ENCODE results near the gene CADPS.

CADPS gene

DNA sequence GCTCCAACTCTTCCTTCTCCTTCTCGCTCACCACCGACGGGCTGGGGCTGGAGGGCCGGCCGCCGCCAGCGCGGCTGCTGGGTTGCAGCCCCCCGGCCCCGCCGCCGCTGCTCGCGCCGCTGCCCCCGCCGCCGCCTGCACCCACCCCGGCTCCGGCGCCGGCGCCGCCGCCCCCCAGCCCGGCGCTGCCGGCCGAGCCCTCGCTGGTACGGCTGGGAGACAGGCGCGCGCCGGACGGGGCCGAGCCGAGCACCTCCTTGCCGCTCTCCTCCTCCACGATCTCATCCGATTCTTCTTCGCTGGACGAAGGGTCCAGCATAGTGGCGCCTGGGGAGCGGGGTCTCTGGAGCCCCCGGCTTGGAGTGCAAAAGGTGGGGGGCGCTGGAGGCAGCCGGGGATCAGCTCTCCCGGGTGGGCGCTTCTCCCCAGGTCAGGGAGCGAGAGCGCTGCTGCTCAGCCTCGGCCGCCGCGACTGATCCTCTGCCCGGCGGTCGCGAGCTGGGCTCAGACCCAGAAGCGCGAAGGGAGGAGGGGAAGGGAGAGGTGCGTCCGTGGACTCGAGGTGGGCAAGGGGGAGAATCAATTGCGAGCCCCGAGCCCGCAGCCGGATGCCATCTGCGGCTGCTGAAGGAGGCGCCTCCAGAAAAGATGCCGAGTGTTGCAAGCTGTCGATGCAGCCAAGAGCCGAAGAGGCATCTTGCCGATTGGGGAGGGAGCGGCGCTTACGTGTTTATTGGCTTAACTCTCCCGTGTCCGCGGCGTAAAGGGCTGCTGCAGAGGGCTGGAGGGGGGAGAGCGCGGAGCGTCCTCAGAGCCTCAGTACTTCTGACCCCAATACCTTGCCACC is at the start of gene CADPS:
Gene CADPS (minus strand): TSS at position 706 of the 847 bp plus-strand sequence. CDS start 387 bp downstream, at position 319.
- peak; percentile 83 for DNase-seq (ENCODE audit: low spot score)

DNA sequence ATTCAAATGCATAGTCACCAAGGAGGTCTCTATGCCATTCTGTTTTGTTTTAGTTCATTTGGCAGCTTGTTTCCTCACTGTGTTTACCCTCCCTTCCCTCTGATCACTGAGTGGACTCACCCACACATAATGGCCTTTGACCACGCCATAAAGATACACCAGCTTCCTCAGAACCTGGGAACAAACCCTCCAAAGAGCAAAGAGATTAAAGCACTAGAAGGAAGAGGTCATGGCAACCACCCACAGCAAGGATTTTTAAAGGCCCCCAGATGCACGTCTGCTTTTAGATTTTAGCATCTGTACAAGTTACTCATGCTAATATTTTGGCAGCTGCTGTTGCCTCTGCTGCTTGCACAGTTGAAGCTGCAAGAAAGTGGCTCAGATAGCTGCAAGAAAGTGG is 47.9 kb upstream of the CADPS start:
- no peak for DNase-seq (ENCODE audit: low spot score)

DNA sequence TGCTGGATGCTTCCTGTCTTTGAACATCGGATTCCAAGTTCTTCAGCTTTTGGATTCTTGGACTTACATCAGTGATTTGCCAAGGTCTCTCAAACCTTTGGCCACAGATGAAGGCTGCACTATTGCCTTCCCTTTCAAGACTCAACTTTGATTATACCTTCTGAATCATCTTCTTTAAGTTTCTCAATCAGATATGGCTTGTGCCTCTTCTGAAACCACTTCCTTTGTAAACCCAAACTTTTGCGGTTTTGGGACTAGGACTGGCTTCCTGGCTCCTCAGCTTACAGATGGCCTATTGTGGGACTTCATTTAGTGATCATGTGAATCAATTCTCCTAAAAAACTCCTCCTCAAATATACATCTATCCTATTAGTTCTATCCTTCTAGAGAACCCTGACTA is 47.1 kb upstream of the CADPS start:
- no peak for DNase-seq (ENCODE audit: low spot score)

GRCh38 chr3:62920466-62920784 is 45.2 kb upstream of the CADPS start:
- no peak for DNase-seq (ENCODE audit: low spot score)

DNA sequence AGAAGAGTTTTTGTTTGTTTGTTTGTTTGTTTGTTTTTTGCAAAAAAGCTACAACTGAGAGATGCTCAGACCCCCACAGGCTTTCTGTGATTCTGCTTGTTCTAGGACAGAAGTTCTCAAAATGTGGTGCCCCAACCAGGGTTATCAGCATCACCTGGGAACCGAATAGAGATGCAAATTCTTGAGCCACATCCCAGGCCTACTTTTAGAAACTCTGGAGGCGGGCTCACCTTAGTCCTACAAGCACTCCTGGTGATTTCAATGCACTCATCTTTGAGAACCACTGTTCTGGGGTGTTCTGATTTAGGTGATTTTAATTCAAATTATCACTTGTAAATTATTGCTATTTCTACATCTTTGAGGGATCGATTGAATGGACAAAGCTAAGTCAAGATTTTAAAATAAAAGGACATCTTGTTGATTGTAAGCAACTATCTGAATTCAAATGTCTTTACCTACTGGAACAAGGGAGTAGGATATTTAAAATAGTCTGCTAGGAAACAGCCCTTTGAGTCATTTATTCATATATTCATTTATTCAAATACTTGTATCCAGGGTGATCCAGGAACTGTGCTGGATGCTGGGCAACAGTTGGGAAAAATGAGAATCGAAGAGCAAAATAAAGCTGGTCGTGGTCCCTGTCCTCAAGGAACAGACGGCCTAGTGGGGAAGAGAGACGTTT is 44.7 kb upstream of the CADPS start:
- no peak for DNase-seq (ENCODE audit: low spot score)

- DNase-seq (ENCODE audit: low spot score), result no peak
These were observed 43.6 kb upstream of the CADPS start for GRCh38 chr3:62918777-62919176.

GRCh38 chr3:62918131-62918530 is 42.9 kb upstream of the CADPS start:
- no peak for DNase-seq (ENCODE audit: low spot score)

- no peak for DNase-seq (ENCODE audit: low spot score)
These were observed 36.3 kb upstream of the CADPS start for GRCh38 chr3:62911526-62911925.

DNA sequence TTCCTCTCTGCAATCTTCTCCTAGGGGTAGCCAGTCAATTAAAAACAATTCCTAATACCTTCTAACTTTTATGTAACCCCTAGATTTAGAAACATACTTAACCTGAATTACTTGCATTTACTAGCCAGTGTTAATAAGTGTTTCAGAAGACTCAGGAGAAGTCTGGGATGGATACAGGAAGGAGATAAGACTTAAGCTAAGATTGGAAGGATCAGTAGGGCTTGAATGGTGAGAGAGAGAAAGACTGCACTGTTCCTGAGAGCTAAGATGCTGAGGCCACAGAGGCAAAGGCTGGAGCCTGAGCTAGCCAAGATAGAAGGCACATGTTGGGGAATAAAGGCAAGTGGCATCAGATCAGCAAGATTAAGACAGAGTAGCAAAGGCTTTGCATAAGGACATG is 30.1 kb upstream of the CADPS start:
- DNase-seq (ENCODE audit: low spot score), result no peak

- no peak for DNase-seq (ENCODE audit: low spot score)
These were observed 23.6 kb upstream of the CADPS start for GRCh38 chr3:62898530-62899496.

DNA sequence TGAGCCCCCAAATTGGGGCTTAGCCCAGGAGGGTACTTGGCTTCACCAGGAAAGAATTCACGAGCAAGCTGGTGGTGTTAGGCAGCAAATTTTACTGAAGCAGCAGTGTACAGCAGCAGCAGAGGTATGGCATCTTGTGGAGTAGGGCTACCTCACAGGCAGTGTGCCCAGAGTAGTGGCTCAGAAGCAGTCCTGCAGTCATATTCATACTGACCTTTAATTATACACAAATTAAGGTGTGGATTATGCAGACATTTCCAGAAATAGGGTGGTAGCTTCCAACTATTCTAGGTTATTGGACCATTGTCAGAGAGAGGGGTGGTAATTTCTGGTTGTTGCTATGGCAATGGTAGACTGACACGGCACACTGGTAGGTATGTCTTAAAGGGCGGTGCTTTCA is 20.7 kb upstream of the CADPS start:
- no peak for DNase-seq (ENCODE audit: low spot score)

- DNase-seq (ENCODE audit: low spot score), result no peak
These were observed 17.7 kb upstream of the CADPS start for GRCh38 chr3:62892951-62893350.

DNA sequence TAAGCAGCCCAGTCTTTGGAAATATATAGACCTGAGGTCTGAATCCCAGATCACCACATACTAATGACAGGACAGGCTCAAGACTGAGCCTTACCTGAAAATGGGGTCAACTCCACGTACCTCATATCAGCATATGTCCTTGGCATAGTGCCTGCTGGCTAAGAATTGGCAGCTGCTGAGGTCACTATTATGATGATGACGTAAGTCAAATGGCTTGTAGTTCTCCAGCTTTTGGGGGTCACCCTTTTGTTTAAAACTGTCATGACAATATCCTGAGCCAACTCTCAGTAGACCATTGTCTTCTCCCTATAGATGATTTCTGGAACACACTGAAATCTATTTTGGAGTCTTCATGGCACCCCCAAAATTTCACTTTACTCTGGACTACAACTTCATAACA is 16.8 kb upstream of the CADPS start:
- no peak for DNase-seq (ENCODE audit: low spot score)

- no peak for DNase-seq (ENCODE audit: low spot score)
These were observed 13.6 kb upstream of the CADPS start for GRCh38 chr3:62888778-62889177.

GRCh38 chr3:62888180-62888579 is 13.0 kb upstream of the CADPS start:
- peak; percentile 30 for DNase-seq (ENCODE audit: low spot score)

- no peak for DNase-seq (ENCODE audit: low spot score)
These were observed 9.9 kb upstream of the CADPS start for GRCh38 chr3:62885136-62885535.

DNA sequence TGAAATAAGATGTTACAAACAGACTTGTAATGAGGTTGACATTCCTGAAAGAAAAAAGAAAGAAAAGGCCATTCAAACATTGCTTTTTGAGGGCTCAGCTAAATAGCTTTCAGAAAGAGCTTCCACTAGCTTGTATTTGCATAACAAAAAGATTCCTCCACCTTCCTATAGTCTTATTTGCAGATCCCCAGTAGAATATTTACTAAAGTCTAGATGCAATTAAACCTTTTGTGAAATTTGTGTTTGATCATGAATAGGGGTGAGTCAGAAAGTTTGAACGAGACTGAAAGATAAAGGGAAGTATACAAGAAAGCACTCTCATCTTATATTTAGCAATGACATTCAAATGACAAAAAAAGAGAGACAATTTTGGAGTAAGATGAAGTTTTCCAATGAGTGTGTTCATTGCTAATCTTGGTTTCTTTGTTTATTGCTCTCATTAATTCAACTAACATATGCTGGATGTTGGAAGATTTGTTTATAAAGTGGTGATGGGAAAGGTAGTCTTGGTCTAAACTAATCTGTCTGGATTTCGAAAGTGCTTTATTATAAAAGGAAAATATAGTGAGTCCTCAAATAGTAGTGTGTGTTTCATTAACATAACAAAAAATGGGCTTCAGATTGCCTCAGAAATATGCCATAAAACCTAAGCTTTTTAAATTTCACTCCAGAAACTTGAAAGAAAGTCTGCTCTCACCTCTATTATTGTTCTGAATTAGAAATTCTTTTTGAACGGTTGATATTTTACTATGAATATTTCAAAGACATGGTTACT is 9.1 kb upstream of the CADPS start:
- DNase-seq (ENCODE audit: low spot score), result no peak

DNA sequence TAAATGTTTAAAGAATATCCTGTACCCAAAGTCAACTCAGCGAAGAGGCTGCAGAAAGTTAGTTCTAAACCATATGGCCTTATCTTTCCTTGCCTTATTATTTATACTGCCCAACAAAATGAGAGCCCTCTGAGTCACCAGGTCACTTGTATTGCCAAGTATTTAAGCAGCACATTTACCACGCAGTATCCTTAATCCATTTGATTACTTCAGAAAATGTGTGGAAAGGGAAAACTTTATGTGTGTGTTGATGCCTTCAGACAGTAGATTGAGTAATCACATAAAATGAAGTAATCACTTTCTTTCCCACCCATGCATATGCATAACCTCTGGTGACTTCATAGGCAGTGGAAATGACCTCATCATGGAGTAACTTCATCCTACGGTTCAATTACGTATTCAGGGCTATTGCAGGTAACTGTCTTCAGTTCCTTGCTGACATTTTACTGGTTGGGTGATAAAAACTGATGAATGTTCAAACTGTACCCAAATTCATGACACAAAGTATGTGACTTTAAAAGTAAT is 7.5 kb upstream of the CADPS start:
- DNase-seq (ENCODE audit: low spot score), result no peak

DNA sequence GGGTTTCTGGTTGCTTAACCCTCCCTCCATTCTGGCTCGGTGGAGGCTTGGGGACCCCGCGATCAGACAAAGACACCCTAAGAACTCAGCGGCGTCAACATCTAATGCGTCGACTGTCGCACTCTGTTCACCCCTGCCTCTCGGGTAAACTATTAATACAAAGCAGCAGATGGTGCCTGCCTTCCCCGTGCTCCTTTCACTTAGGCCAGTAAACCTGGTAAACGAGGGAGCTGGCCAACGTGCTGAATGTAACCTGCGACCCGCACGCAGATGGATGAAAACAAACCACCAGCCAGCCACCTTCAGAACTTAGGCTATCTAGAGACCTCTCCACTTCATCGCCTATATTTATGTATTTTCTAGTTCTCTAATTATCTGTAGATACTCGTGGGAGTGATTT is 848 bp upstream of the CADPS start:
- peak; percentile 65 for DNase-seq (ENCODE audit: low spot score)

GRCh38 chr3:62875558-62876002 is 364 bp upstream of the CADPS start:
- DNase-seq (ENCODE audit: low spot score), result no peak

Data from D341Med (cell line).